ENCODE data around the gene CCDC71.

CCDC71 gene

GRCh38 chr3:49132437-49133225 lies 33.5 kb downstream of the CCDC71 start, which contains the start of gene LAMB2:
Gene LAMB2, minus strand, starts transcription at chr3:49133050. Its CDS starts 183 bp downstream, at chr3:49132867.
- no peak for FAIRE-seq

DNA sequence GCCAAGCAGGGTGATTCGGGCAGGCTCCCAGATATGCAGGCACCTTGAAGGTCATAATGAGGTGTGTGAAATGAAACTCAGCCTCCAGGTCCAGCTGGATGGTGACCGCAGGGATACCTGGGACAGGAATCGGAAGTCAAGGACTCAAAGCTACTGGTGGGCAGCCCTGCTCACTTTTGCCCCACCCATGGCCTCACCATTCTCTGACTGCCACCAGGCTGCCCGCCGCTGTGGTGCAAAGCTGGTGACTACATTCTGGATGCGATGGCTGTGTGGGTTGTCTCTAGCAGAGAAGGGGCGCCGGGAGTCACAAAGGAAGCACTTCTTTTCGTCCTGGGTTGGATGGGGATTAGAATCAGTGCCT lies 34.1 kb downstream of the CCDC71 start:
- FAIRE-seq = no peak
- DNase-seq (ENCODE audit: insufficient read length, low spot score) = no peak

More at GRCh38 chr3:49132437-49133225, 33.5 kb downstream of the CCDC71 start, which contains the start of gene LAMB2:
- no peak for DNase-seq (ENCODE audit: insufficient read length, low spot score)

- FAIRE-seq (no peak), DNase-seq (ENCODE audit: insufficient read length, low spot score) (no peak)
These were observed 34.6 kb downstream of the CCDC71 start for GRCh38 chr3:49131576-49131975.

GRCh38 chr3:49131040-49131439 lies 35.1 kb downstream of the CCDC71 start:
- no peak for FAIRE-seq

GRCh38 chr3:49124991-49125670 lies 41.0 kb downstream of the CCDC71 start:
- FAIRE-seq (no peak), DNase-seq (ENCODE audit: insufficient read length, low spot score) (no peak)

More at GRCh38 chr3:49131040-49131439, 35.1 kb downstream of the CCDC71 start:
- DNase-seq (ENCODE audit: insufficient read length, low spot score) = no peak

GRCh38 chr3:49124203-49124602 lies 41.9 kb downstream of the CCDC71 start:
- FAIRE-seq (no peak), DNase-seq (ENCODE audit: insufficient read length, low spot score) (no peak)

- DNase-seq (ENCODE audit: insufficient read length, low spot score) (no peak), FAIRE-seq (no peak)
These were observed 42.4 kb downstream of the CCDC71 start for GRCh38 chr3:49123687-49124086.

DNA sequence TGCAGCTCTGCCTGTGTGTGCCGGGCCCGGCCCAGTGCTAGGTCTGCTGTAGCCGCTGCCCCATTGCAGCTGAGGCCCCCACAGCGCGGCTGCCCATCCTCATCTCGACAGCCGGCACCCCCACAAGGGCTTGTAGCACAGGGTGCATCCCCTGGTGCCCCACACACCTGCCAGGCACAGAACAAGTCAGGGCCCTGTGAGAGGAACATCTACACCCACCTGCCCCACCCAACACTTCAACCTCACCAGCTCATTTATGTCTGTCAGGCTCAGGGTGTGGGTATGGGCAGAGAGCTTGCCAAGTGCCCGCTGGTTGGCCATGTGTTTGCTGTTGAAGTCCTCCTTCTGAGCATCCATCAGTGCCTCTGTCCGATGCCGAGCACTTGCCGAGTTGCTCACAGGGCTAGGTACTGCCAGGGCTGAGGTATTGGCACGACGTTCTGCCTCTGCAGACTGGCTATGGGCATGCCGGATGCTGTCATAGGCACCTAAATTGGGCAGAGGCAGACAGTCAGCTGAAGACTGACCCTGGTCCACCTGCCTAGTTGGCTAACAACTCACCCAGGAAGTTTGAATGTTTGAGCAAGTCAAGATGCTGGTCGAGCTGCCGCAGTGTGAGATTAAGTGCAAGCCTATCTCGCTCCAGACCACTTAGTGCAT lies 43.1 kb downstream of the CCDC71 start:
- FAIRE-seq (no peak), DNase-seq (ENCODE audit: insufficient read length, low spot score) (no peak)

DNA sequence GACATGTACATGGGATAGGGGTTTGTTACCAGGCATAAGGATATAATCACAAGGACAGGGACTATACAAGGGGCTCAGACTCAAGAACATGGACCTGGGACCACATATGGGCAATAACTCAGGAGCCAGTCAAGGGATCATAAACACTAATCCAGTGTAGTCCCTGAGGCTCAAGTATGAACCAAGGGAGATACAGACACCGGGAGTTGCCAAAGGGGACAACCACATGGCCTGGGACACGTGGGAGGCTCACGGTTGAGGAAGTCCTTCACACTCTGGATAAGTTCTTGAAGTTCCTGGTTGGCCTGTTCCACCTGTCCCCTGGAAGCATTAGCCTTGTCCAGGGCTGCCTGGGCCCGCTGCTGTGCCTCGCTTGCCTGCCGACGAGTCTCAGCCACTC lies 43.7 kb downstream of the CCDC71 start:
- FAIRE-seq (no peak), DNase-seq (ENCODE audit: insufficient read length, low spot score) (no peak)

- FAIRE-seq (no peak), DNase-seq (ENCODE audit: insufficient read length, low spot score) (no peak)
These were observed 44.1 kb downstream of the CCDC71 start for GRCh38 chr3:49122022-49122421.

GRCh38 chr3:49121132-49121736 lies 44.9 kb downstream of the CCDC71 start:
- no peak for FAIRE-seq
- no peak for DNase-seq (ENCODE audit: insufficient read length, low spot score)

DNA sequence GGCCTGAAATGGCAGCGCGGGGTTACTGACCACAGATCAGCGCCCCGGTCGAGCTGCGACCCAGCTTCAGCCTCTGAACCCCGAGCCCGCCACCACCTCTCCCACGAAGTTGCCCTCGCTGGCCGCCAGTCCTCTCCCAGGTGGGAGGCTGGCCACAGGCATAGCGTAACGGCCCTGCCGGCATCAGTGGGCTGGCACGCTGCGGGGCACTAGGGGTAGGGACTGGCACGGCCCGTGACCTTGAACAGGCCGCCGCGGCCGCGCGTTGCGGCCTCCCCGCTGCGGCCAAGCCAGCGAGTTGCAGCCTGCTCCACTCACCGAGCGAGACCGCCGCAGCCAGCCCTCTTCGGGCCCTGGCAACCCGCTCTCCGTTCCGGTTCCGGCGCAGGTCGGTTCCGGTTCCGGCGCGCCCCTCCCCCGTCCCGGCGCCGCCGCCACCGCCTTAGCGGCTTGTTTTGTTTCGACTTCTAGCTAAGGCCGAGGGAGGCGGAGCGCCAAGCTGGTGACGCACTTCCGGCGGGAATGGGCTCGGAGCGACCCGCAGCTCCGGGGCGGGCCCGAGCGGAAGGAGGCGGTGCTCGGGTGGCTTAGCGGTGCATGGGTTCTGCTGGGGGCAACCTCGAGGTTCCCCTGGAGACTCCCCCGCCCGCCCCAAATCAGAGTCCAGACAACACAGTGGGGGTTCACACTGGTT lies 45.5 kb downstream of the CCDC71 start, which contains the start of gene USP19:
Gene USP19, minus strand, starts transcription at position 386 of the 694 bp plus-strand sequence. CDS start 1,678 bp downstream, outside the sequence.
- FAIRE-seq (peak; percentile 100), DNase-seq (ENCODE audit: insufficient read length, low spot score) (peak; percentile 99)

- DNase-seq (ENCODE audit: insufficient read length, low spot score) (no peak), FAIRE-seq (peak; percentile 53)
These were observed 46.1 kb downstream of the CCDC71 start for GRCh38 chr3:49120096-49120437.

- FAIRE-seq = peak; percentile 42
- DNase-seq (ENCODE audit: insufficient read length, low spot score) = no peak
These were observed 46.7 kb downstream of the CCDC71 start for GRCh38 chr3:49119439-49119838.

GRCh38 chr3:49119036-49119435 lies 47.1 kb downstream of the CCDC71 start:
- no peak for DNase-seq (ENCODE audit: insufficient read length, low spot score)
- FAIRE-seq = no peak
